Upper lobe of right lung (tissue), 1 donor: ENCODE data around the gene TAF11L2. TPM values are rescaled to one million over a fixed set of nuclear protein-coding genes. Genes with fewer than 3 reads are reported as not detected.
"Not testable (repeated sequence)": the region's sequence is repeated elsewhere in the genome, so short reads cannot be mapped to it uniquely, and the experiment has no call there.

ENCODE experiments used
- ATAC-seq: fragments of 200-7000 bp; cut with Tn5 transposase; one replicate; pipeline ENCODE4 v1.9.1; 2020; ENCODE audit warnings: mild to moderate bottlenecking, moderate library complexity
- DNase-seq: peaks from one replicate; pipeline ENCODE4 v3.0.0-alpha.2; 2020
- H3K27ac ChIP-seq: fragments of 200-600 bp; one replicate; pipeline ENCODE4 v1.8.0; 2022
- H3K27me3 ChIP-seq: fragments of 200-600 bp; one replicate; pipeline ENCODE4 v1.8.0; 2022; ENCODE audit warnings: mild to moderate bottlenecking
- H3K36me3 ChIP-seq: fragments of 200-600 bp; one replicate; pipeline ENCODE4 v1.8.0; 2022
- H3K4me1 ChIP-seq: fragments of 200-600 bp; one replicate; pipeline ENCODE4 v1.8.0; 2022
- H3K4me3 ChIP-seq: fragments of 200-600 bp; one replicate; pipeline ENCODE4 v1.8.0; 2022; ENCODE audit warnings: mild to moderate bottlenecking
- H3K9me3 ChIP-seq: fragments of 200-600 bp; one replicate; pipeline ENCODE4 v1.8.0; 2022
- CTCF ChIP-seq: fragments of 200-600 bp; IDR thresholded peaks from one replicate; pipeline ENCODE4 v1.8.0; 2022; ENCODE audit warnings: antibody characterized with exemption
- intact Hi-C: fragments of 100-400 bp; cut with DNase I; formaldehyde crosslinking; loops from one replicate; pipeline ENCODE4 v1.11.0; 2022
- long read RNA-seq: library from polyadenylated mRNA; unstranded; transcript quantifications from one replicate; pipeline ENCODE4 v2.0.0, GENCODE V29; 2021
- total RNA-seq: library from RNA; stranded (reverse); fragmentation: NEBNext Ultra II Directional; extraction: Animal tissue kit (Norgen Biotek cat#: 25700); gene quantifications from one replicate; pipeline ENCODE4 v1.2.1, GENCODE V29; 2021
- donor health status: DM: no; HTN: yes; CAD: no; lungs with severe emphysema.

Gene TAF11L2
- not detected for total RNA-seq
- long read RNA-seq: 0 reads

GRCh38 chr5:17497931-17498330 lies at the start of gene TAF11L2:
Gene TAF11L2, plus strand, starts transcription at chr5:17498231.
- H3K9me3 ChIP-seq, H3K4me3 ChIP-seq, intact Hi-C loops, H3K36me3 ChIP-seq, DNase-seq, ATAC-seq, H3K4me1 ChIP-seq, H3K27ac ChIP-seq, H3K27me3 ChIP-seq: not testable (repeated sequence)

- Histone ChIP-seq H3K27ac (no peak overlapping the region), H3K4me3 (no peak overlapping the region), H3K9me3 (no peaks in the 10 kb centered on the region), H3K27me3 (no peaks in the 10 kb centered on the region), H3K36me3 (no peaks in the 10 kb centered on the region), H3K4me1 (no peaks in the 10 kb centered on the region)
- intact Hi-C loops: no loop called here
- no peak for DNase-seq
- ATAC-seq: no peak
- TF ChIP-seq CTCF: no peak
Measured at GRCh38 chr5:17448877-17449276, 49.2 kb upstream of the TAF11L2 start.

GRCh38 chr5:17452936-17453335 lies 45.1 kb upstream of the TAF11L2 start:
- ATAC-seq (no peak), DNase-seq (no peak)
- Histone ChIP-seq H3K27ac (no peak overlapping the region), H3K4me1 (no peaks in the 10 kb centered on the region), H3K4me3 (no peak overlapping the region), H3K9me3 (no peaks in the 10 kb centered on the region), H3K36me3 (no peaks in the 10 kb centered on the region), H3K27me3 (no peaks in the 10 kb centered on the region)
- intact Hi-C loops: no loop called here
- TF ChIP-seq CTCF: no peak

GRCh38 chr5:17455942-17456341 lies 42.1 kb upstream of the TAF11L2 start:
- no peak overlapping the region for H3K4me3 ChIP-seq
- ATAC-seq (no peak), DNase-seq (no peak)
- H3K36me3 ChIP-seq: no peaks in the 10 kb centered on the region
- no peaks in the 10 kb centered on the region for H3K27me3 ChIP-seq
- H3K9me3 ChIP-seq: no peaks in the 10 kb centered on the region
- H3K4me1 ChIP-seq: no peaks in the 10 kb centered on the region
- no peak overlapping the region for H3K27ac ChIP-seq
- intact Hi-C loops: no loop called here
- TF ChIP-seq CTCF: no peak

GRCh38 chr5:17461793-17462192 lies 36.2 kb upstream of the TAF11L2 start:
- Histone ChIP-seq H3K36me3 (no peaks in the 10 kb centered on the region), H3K4me1 (no peaks in the 10 kb centered on the region), H3K9me3 (no peaks in the 10 kb centered on the region), H3K27ac (no peak overlapping the region), H3K27me3 (no peaks in the 10 kb centered on the region), H3K4me3 (no peak overlapping the region)
- no peak for TF ChIP-seq CTCF
- ATAC-seq (no peak), DNase-seq (no peak)
- intact Hi-C loops: no loop called here

GRCh38 chr5:17463653-17464052 lies 34.4 kb upstream of the TAF11L2 start:
- no peak for TF ChIP-seq CTCF
- ATAC-seq: no peak
- no peak overlapping the region for H3K4me3 ChIP-seq
- DNase-seq: no peak
- no peak overlapping the region for H3K27ac ChIP-seq
- no peaks in the 10 kb centered on the region for H3K27me3 ChIP-seq
- no peaks in the 10 kb centered on the region for H3K36me3 ChIP-seq
- intact Hi-C loops: no loop called here
- H3K4me1 ChIP-seq: no peaks in the 10 kb centered on the region
- no peaks in the 10 kb centered on the region for H3K9me3 ChIP-seq
